ENCODE measurements around the gene CKS1B.

GRCh38 chr1:154969246-154969645 lies 5.2 kb upstream of the CKS1B start:
- no peak for TF ChIP-seq CTCF (IDR thresholded peaks at IDR 0.05; ENCODE audit: low read length)
- TF ChIP-seq EZH2phosphoT487 (IDR thresholded peaks at IDR 0.05; ENCODE audit: low read length), result no peak
